ENCODE measurements around the gene PTGR2.
"Not testable (repeated sequence)": the region's sequence is repeated elsewhere in the genome, so short reads cannot be mapped to it uniquely, and the experiment has no call there.

The PTGR2 gene

DNA sequence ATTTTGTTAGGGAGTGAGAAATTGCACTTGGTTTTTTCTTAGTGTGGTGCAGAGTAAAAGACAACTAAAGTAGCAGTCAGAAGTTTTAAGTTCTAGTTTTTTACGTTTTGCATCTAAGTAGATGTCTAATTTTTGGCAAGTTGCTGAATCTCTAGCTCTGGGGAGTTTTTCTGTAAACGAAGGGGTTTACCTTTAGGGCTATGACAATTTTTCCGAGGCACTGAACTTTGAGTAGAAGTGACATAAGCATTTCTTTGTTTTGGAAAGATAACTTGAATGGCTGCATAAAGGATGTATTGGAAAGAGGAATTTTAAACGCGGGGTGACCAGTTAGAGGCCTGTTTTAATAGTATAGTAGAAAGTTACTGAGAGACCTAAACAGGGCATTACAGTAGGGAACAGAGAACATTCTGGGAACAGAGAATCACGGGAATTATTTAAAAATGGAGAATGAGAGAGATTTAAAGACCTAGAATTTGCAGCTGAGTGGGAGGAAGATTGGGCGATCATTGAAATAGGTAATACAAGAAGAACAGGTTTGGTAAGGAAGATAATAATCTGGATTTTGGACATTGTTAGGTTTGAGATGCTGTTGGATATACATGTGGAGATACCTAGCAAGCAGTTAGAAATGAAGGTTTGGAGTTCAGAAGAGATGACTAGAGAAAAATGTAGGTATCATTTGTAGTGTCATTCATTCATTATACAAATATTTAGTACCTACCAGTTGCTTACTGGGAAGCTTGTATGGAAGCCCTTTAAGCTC is 36.2 kb downstream of the PTGR2 start:
- no peak for DNase-seq

- DNase-seq: no peak
Observed at GRCh38 chr14:73888460-73888725, 36.8 kb downstream of the PTGR2 start.

GRCh38 chr14:73888971-73889370 is 37.3 kb downstream of the PTGR2 start:
- no peak for DNase-seq

DNA sequence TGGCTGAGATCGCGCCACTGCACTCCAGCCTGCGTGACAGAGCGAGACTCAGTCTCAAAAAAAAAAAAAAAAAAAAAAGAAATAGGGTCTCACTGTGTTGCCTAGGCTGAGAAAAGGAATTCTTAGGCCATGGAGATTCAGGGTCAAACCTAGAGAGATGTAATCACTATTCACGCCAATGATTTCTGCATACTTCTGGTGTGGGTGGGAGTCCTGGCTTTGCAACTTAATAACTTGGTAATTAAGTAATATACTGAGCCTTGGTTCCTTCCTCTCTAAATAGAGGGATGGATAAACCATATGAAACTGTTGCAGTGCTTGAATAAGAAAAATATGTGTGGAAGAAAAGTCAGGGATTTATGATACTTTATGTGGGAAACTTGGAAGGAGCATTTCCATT is 37.7 kb downstream of the PTGR2 start:
- DNase-seq: no peak

- DNase-seq: not testable (repeated sequence)
Observed at GRCh38 chr14:73894180-73894687, 42.6 kb downstream of the PTGR2 start.

GRCh38 chr14:73895939-73896338 is 44.3 kb downstream of the PTGR2 start:
- DNase-seq: no peak

DNA sequence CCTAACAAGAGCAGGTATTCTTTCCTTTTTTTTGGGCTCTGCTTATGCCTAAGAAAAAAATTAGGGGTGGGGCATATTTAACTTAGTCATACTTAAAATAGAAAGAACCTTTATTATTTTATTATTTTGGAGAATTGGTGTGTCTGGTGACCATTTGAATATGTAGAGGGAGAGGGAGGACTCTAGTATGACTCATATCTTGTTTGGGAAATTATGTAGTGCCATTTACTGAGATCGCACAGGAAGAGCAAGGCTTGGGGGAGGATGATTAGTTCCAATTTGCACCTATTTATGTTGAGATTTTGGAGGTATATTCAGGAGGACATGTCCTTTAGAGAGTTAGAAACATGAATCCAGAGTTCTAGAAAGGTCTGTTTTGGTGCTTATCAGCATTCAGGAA is 44.9 kb downstream of the PTGR2 start:
- DNase-seq: no peak

- DNase-seq: no peak
Observed at GRCh38 chr14:73903028-73903427, 51.4 kb downstream of the PTGR2 start.

DNA sequence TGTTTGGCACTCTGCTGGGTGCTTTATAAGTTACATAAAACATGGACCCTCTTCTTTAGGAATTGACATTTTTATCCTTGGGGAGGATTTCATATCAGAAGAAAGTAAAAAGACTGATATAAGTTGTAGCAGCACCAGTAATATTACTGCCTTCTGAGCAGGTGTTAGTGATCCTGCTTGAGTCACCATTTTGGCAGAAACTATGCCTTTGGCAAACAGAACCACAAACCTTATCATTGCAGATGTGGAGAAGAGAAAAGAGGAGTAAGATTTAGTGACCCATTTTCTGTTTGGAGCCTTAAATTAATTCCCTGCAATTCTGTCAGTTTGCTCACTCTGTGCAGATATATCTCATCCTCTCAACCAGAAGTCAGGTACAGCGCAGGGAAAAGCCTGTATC is 58.0 kb downstream of the PTGR2 start:
- DNase-seq: no peak

DNA sequence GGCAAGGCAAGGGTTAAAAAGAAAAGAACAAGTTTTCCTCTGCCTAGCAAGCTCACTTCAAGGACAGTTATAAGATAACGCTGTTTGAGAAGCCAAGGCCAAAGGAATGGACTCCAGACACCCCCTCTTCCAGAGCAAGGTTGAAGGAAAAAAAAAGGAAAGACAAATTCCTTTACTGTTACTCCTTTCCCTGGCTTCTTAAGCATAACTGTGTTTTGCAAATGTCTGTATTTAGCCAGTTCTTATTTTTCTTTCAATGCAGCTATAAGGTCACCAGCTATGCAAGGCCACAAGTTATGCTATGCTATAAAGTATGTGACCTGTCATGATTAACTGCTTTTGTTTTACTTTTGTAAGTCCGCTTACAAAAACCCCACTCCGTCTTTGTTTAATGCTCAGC is 61.6 kb downstream of the PTGR2 start:
- no peak for DNase-seq

DNA sequence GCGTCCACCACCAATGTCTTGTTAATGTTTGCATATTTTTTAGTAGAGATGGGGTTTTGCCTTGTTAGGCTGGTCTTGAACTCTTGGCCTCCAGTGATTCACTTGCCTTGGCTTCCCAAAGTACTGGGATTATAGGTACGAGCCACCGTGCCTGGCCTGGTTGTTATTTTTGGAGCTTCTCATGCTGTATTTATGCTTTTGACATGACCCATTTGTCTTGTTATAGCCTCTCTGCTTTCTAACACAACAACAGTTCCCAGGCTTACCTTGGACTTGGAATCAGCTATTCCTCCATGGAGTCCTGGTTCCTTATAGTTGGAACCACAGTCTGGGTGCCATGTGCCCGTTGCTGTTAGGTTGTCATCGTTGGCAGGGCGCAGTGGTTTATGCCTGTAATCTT is 64.7 kb downstream of the PTGR2 start:
- no peak for DNase-seq

DNA sequence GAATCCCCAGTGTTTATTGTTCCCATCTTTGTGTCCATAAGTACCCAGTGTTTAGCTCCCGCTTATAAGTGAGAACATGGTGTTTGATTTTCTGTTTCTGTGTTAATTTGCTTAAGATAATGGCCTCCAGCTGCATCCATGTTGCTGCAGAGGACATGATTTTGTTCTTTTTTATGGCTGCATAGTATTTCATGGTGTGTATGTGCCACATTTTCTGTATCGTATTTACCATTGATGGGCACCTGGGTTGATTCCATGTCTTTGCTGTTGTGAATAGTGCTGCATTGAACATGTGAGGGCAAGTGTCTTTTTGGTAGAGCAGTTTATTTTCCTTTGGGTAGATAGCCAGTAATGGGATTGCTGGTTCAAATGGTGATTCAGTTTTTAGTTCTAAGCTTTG is 67.8 kb downstream of the PTGR2 start:
- not testable (repeated sequence) for DNase-seq

DNA sequence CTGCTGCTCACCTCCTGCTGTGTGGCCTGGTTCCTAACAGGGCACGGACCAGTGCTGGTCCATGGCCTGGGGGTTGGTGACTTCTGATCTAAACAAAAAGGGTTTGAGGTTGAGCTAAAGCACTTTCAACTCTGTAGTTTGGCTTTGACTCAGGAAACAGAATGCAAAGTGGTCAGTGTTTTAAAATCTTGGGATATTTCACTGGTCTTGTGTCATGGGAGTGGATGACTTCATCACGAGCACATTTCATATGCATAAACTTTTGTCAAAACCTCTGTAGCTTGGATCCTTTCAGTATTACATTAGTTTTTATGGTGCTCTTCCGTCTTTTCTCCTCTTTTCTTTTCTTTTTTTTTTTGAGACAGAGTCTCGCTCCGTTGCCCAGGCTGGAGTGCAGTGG is 72.7 kb downstream of the PTGR2 start:
- no peak for DNase-seq

Data from T-helper 9 cell (primary cell).